D341Med (cell line): ENCODE data around the gene CIDEB.

Experiments used
- DNase-seq: peaks from one replicate; pipeline ENCODE4 v3.0.0; 2012; ENCODE audit warnings: low spot score

The CIDEB gene

GRCh38 chr14:24269368-24269767, 38.4 kb downstream of the CIDEB start:
- DNase-seq, result no peak

GRCh38 chr14:24268225-24268624, 39.6 kb downstream of the CIDEB start:
- no peak for DNase-seq

- no peak for DNase-seq
These were observed 40.3 kb downstream of the CIDEB start for GRCh38 chr14:24267516-24267915.

GRCh38 chr14:24266344-24267244, 41.2 kb downstream of the CIDEB start:
- DNase-seq, result no peak

GRCh38 chr14:24264298-24264697, 43.5 kb downstream of the CIDEB start:
- no peak for DNase-seq

GRCh38 chr14:24263848-24264247, 43.9 kb downstream of the CIDEB start:
- no peak for DNase-seq

GRCh38 chr14:24262821-24263733, 44.7 kb downstream of the CIDEB start, which contains the start of gene TGM1:
TSS of gene TGM1 (minus strand) at chr14:24263177. CDS start at chr14:24262352, 825 bp downstream.
- DNase-seq, result no peak

- no peak for DNase-seq
These were observed 45.8 kb downstream of the CIDEB start for GRCh38 chr14:24261969-24262327.

- DNase-seq, result no peak
These were observed 46.4 kb downstream of the CIDEB start for GRCh38 chr14:24261256-24261968.

- no peak for DNase-seq
These were observed 47.0 kb downstream of the CIDEB start for GRCh38 chr14:24260780-24261157.

- DNase-seq, result no peak
These were observed 47.6 kb downstream of the CIDEB start for GRCh38 chr14:24260026-24260779.

GRCh38 chr14:24259282-24260025, 48.3 kb downstream of the CIDEB start:
- no peak for DNase-seq

GRCh38 chr14:24258548-24259265, 49.1 kb downstream of the CIDEB start:
- no peak for DNase-seq

GRCh38 chr14:24258119-24258518, 49.7 kb downstream of the CIDEB start:
- DNase-seq, result no peak

- no peak for DNase-seq
These were observed 50.8 kb downstream of the CIDEB start for GRCh38 chr14:24256960-24257359.

- DNase-seq, result no peak
These were observed 51.7 kb downstream of the CIDEB start for GRCh38 chr14:24255931-24256711.

GRCh38 chr14:24255438-24255837, 52.3 kb downstream of the CIDEB start:
- no peak for DNase-seq
